Retinal pigment epithelial cell (primary cell): ENCODE data around the gene DEGS2.

Experiments used
- DNase-seq: peaks from one replicate; pipeline ENCODE4 v3.0.0-alpha.2; 2010; ENCODE audit warnings: low read depth
- H3K4me3 ChIP-seq: 2 replicates; pipeline ENCODE4 v1.5.1; 2011; ENCODE audit warnings: mild to moderate bottlenecking, low read length, control low read depth, moderate library complexity
- TF ChIP-seq, protein P1 (sequence below): conservative IDR thresholded peaks from 2 replicates; pipeline ENCODE4 v1.5.1; 2011; ENCODE audit warnings: low read depth, low read length, control low read depth, inconsistent platforms

The DEGS2 gene

DNA sequence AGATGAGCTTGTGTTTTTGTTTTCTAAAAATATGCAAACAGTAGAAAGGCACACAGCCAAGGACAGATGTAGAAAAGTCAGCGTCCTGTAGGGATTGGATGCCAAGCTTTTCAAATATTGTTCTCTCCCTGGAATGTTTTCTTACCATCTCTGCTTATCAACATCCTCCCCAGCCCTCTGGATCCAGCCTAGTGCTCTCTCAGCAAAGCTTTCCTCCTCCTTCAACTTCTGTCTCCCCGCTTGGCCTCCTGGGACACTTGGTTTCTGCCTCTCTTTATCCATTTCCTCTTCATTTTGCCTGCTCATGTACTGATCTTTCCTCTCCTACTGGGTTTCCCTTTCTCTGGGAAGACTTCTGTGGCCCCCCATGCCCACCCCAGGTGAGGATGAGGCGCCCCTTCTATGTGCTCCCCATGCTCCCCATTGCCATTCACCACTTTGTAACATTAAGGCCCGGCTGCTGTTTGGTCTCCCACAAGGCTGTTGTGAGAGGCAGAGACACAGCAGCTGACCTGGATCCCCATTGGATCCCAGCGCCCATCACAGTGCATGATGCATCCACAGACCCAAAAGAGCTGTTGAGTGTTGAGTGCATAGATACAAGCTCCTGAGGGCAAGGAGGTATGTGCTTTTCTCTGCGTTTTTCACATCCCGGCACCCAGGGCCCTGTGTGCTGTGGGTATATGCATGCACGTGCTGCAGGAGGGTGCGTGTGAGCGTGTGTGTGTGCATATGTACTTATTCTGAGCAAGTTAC lies 56.0 kb downstream of the DEGS2 start:
- no peak for DNase-seq
- no peak overlapping the region for H3K4me3 ChIP-seq
- TF ChIP-seq, protein P1, sequence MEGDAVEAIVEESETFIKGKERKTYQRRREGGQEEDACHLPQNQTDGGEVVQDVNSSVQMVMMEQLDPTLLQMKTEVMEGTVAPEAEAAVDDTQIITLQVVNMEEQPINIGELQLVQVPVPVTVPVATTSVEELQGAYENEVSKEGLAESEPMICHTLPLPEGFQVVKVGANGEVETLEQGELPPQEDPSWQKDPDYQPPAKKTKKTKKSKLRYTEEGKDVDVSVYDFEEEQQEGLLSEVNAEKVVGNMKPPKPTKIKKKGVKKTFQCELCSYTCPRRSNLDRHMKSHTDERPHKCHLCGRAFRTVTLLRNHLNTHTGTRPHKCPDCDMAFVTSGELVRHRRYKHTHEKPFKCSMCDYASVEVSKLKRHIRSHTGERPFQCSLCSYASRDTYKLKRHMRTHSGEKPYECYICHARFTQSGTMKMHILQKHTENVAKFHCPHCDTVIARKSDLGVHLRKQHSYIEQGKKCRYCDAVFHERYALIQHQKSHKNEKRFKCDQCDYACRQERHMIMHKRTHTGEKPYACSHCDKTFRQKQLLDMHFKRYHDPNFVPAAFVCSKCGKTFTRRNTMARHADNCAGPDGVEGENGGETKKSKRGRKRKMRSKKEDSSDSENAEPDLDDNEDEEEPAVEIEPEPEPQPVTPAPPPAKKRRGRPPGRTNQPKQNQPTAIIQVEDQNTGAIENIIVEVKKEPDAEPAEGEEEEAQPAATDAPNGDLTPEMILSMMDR, result no peak

DNA sequence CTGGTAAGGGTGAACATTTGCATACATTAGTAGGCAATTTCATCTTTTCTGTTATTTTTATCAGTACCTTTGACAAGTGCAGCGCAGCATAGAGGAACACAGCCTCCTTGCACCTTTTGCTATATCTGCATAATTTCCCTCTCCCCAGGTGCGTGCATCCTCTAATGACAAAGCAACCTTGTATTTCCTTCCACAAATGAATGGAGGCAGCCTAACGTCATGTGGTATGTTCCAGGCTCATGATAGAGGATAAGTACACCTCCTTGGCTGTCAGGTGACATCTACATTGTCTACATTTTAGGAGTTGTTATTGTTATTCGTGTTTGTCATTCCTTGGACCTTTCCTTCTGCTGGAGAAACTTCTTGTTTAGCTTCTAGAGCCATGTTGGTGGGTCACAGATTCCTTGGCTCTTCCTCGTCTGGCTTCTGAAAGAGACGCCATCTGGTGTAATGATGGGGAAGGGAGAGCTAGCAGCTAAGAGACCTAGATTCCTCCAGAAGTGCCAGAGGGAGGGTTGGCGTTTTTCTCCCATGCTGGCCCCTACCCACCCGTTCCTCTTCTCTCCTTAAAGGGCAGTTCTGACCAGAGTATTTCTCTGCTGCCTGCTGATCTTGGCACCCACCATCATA lies 57.2 kb downstream of the DEGS2 start:
- TF ChIP-seq, protein P1, result no peak
- no peak for DNase-seq
- no peak overlapping the region for H3K4me3 ChIP-seq

DNA sequence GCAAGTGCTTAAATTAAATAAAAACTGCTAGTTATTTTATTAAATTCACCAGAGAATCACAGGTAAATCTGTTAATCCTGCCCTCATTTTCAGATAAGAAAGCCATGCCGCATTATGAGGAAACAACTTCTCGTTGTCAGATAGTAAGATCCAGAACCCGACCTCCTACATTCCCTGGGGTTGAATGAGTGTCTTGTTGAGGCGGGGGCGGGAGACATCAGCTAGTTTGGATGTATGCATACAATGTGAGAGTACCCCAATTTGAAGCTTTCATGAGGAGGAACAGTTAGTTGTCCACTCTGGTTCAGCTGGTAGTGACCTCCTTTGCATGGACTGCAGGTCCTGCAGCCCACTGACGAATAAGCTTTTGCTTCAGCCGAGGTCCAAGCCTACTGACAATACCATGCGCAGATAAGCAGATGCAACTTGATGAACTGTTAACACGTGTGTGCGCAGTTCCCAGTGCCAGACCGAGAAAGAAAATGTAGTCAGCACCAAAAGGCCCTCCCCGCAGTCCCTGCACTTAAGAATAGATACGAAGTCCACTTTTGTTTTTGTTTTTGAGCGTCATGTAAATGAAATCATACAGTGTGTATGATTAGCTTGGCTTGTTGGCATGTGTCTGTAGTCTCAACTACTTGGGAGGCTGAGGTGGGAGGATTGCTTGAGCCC lies 59.3 kb downstream of the DEGS2 start:
- no peak for DNase-seq
- H3K4me3 ChIP-seq, result no peak overlapping the region
- TF ChIP-seq, protein P1, result no peak

DNA sequence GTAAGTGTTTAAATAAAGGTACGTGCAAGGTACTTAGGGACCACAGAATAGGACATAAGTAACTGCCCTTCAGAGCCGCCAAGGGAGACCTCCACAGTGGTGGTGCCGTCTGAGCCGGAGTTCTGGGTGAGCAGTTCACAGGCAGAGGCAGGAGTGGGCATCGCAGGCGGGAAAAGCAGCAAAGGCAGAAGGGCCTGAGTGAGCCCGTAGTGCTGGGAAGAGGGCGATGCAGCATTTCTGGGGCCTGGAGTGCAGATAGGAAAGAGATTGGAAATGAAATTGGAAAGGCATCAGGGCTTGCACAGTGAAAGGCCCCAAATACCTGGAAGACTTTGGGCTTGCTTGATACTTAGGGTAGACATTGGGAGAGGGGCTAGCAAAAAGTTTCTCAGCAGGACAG lies 61.3 kb downstream of the DEGS2 start:
- no peak for DNase-seq
- TF ChIP-seq, protein P1, result no peak

DNA sequence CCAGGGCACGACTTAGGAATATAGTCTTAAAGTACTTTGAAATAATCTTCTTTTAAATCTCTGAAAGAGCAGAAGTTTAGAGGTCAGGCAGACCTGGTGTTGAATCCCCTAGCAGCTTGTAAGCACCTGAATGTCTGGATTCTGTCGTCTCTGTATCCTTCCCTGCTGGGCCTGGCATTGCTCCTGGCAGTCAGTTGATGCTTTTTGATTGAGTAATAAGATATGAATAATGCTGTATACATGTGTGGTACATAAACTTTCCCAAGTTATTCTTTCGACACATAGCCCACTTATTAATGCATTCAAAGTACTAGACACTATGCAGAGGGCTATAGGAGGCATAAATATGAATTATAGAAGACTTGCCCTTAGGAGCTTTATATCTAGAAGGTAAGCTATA lies 62.8 kb downstream of the DEGS2 start:
- H3K4me3 ChIP-seq, result no peak overlapping the region
- TF ChIP-seq, protein P1, result no peak
- no peak for DNase-seq

More for the DNA sequence above, 61.3 kb downstream of the DEGS2 start:
- no peak overlapping the region for H3K4me3 ChIP-seq
